DMS 273 treated with DMSO at 0.1 percent for 48 hours (cell line): ENCODE results near the gene TMEM238.
"Not testable (repeated sequence)": the region's sequence is repeated elsewhere in the genome, so short reads cannot be mapped to it uniquely, and the experiment has no call there.

Experiments
- DNase-seq: peaks from one replicate; lab custom pipeline; 2025; lab: John Stamatoyannopoulos, UW

Gene TMEM238

GRCh38 chr19:55401390-55401789, 17.3 kb upstream of the TMEM238 start:
- not testable (repeated sequence) for DNase-seq

- DNase-seq: no peak
These were observed 16.4 kb upstream of the TMEM238 start for GRCh38 chr19:55400281-55401087.

GRCh38 chr19:55398200-55398925, 14.3 kb upstream of the TMEM238 start:
- DNase-seq: no peak

- no peak for DNase-seq
These were observed 9.0 kb upstream of the TMEM238 start for GRCh38 chr19:55392820-55393761.

GRCh38 chr19:55391702-55392615, 7.9 kb upstream of the TMEM238 start:
- no peak for DNase-seq

- DNase-seq: no peak
These were observed 7.1 kb upstream of the TMEM238 start for GRCh38 chr19:55391191-55391670.

GRCh38 chr19:55390461-55390880, 6.4 kb upstream of the TMEM238 start:
- DNase-seq: no peak

- no peak for DNase-seq
These were observed 5.6 kb upstream of the TMEM238 start for GRCh38 chr19:55389386-55390317.

GRCh38 chr19:55387736-55388497, 3.8 kb upstream of the TMEM238 start:
- no peak for DNase-seq

- DNase-seq: no peak
These were observed 2.4 kb upstream of the TMEM238 start for GRCh38 chr19:55386493-55386971.

GRCh38 chr19:55385724-55386492, 1.8 kb upstream of the TMEM238 start, which contains the start of gene RPL28:
RPL28 (plus strand) TSS chr19:55385932; CDS start chr19:55386358, 426 bp downstream.
- DNase-seq: peak; percentile 89

- peak; percentile 88 for DNase-seq
These were observed 1.0 kb upstream of the TMEM238 start for GRCh38 chr19:55384920-55385723.

GRCh38 chr19:55383279-55384130, 587 bp downstream of the TMEM238 start:
- no peak for DNase-seq

GRCh38 chr19:55382522-55383054, 1.5 kb downstream of the TMEM238 start:
- DNase-seq: no peak

- DNase-seq: no peak
These were observed 2.1 kb downstream of the TMEM238 start for GRCh38 chr19:55382013-55382412.

- DNase-seq: peak; percentile 42
These were observed 4.9 kb downstream of the TMEM238 start for GRCh38 chr19:55379174-55379573.
